Activated CD4-positive, alpha-beta T cell treated with anti-CD3 and anti-CD28 coated beads, Interleukin-10, Interleukin-2, amounts not matched to agents 100 ng/mL and 50 ng/mL, durations not matched to agents 16 hours and 8 hours (primary cell): ENCODE results near the gene TAB2.
"Not testable (repeated sequence)": the region's sequence is repeated elsewhere in the genome, so short reads cannot be mapped to it uniquely, and the experiment has no call there.

Experiments used
- DNase-seq: peaks from one replicate; pipeline ENCODE4 v3.0.0-alpha.2; 2020

TAB2 gene

DNA sequence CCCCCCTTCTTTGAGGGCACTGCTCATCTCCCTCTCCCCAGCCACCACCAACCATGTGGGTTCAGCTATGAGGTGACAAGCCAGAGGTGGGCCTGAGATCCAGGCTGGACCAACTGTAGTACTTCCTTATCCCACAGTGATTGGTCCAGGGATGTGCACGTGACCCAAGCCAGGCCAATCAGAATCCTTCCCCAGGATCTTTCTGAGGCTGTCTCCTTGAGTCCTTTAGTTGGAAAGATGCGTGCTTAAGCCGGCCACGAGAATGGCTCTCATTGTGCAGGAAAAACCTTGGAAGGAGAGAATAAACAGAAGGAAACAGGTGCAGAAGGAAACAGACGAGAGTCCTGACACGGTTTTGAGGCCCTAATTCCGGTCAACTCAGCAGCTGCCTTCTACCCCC lies 128.1 kb downstream of the TAB2 start:
- no peak for DNase-seq

DNA sequence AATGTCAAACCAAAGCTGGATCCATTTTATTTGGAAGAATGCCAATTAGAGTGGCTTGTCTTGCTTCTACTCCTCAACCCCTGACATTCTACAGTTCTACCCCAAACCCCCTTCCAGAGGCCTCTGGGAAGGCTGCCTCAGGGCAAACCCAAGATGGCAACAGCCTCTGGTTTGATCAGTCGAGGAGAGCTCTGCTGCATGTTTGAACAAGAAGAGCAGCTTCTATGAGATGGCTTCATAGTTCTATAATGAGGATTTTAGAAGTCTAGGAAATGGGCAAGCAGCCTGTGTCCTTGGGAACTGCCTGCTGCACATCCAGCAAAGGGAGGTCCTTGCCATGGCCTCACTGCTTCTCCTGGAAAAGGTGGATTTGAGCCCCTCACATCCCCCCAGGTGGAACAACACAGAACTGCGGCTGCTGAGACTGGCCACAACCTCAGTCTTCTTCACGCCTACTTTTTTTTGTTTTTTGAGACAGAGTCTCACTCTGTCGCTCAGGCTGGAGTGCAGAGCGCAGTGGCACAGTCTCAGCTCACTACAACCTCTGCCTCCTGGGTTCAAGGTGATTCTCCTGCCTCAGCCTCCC lies 129.4 kb downstream of the TAB2 start:
- DNase-seq = no peak

DNA sequence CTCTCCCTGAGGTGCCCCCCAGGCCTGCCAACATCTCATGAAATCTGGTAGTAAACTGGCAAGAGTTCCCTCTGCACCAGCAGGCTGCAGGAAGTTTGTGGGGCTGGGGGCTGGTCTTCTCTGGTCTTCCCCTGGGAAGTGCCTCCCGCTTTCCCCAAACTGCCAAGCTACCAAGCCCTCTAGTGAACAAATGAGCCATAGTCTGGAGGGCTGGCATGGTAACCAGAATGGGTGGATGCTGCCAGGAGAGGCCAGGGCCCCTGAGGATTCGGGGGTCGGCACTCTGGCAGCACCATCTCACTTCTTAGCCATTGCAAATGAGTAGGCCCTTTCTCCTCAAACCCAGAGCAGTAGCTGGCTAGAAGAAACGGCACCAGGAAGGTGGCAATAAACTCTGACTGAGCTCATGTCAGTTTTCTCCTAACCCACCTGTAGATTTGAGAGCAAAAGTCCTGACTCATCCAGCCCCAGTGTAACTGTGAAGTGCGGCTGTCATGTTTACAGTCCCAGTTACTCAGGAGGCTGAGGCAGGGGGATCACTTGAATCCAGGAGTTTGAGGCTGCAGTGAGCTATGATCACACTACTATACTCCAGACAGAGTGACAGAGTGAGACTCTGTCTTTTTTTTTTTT lies 131.4 kb downstream of the TAB2 start:
- DNase-seq = no peak

DNA sequence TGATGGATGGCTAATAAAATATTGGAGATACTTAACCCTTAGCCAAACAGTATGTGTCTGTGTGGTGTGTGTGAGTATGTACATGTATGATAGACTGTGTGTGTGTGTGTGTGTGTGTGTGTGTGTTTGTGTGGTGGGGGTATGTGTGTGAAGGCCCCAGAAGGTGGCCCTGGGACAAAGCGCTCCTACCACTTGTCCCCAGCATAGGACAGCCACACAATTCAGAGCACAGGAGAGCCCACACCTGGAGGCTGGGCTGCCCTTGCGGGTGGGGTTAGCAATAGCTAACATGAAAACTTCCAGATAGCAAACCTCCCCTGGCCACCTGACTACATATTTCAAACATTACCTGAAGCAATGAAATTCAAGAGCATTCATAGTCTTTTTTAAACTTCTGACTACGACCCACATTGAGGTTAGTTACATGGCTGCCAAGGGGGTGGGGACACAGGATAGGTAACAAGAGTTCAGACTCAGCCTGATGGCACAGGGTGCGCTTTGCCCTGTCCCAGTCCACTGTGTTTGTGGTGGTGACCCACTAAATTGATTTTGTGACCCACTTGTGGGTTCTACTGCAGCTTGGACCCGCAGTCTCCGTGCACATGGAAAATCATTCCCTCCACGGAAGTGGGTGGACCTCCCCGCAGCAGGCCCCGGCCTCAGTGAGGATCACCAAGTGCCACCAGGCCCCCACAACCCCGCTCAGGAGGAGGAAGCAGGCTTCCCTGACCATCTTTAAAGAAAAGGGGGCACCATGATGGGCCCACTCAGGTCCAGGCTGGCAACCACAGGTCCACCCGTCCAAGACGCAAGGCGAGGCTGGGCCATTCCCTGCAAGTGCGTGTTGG lies 132.5 kb downstream of the TAB2 start:
- DNase-seq = no peak

DNA sequence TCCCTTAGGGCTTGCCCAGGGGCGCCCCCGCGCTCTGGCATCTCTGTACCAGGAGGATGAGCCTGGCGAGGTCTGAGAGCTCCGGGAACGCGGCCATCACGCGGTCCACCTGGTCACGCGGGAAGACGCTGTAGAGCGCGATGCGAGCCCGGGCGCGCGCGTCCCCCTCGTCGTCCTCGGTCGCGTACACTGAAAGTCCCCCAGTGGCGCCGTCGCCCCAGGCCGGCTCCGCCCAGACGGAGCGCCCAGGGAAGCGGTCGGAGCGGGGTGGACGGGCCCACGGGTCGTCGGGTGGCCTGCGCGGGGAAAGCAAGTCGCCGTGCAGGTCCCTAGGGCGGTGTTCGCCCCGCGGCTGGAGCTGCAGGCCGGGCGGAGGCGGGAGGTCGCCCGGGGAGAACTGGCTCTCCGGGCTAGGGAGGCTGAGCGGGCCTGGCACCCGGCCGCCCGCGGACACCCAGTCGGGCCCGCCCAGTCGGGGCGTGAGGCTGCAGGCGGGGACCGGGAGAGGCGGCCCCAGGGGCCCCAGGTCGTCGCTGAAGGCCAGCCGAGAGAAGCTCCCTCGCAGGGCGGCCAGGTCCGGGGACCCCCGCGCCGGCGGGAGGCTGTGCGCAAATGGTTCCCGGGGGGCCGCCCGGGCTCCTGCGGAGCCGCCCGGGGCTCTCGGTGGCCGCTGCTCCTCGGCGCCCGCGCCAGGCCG lies 133.3 kb downstream of the TAB2 start:
- DNase-seq = no peak

DNA sequence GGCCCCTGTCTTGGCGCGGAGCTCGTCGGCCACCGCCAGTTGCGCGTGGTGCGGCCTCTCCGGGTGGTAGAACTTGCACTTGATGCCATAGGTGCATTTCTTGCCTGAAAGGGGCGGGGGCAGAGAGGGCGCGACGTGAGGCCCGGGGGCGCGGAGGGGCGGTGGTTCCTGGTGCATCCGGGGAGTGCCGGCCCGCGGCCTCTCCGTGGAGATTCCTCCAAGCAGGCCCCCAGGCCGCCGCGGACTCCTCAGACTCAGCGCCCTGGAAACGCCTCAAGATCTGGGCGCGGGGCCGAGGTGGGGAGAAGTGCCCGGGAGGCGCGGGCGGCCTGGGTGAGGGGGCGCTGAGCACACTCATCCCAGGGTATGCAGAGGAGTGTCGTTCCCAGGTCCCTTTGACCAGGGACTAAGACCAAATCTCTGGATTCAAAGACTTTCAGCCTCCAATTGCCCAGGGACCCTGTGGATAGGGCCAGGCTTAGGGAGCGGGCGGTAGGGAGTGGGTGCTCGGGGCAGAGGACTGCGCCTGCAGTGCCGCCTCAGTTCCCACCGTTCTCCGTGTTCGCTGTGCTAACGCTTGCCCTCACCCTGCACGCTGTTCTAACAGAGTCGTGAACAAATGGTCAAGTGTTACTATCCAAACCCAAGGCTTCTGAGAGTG lies 134.0 kb downstream of the TAB2 start:
- no peak for DNase-seq

DNA sequence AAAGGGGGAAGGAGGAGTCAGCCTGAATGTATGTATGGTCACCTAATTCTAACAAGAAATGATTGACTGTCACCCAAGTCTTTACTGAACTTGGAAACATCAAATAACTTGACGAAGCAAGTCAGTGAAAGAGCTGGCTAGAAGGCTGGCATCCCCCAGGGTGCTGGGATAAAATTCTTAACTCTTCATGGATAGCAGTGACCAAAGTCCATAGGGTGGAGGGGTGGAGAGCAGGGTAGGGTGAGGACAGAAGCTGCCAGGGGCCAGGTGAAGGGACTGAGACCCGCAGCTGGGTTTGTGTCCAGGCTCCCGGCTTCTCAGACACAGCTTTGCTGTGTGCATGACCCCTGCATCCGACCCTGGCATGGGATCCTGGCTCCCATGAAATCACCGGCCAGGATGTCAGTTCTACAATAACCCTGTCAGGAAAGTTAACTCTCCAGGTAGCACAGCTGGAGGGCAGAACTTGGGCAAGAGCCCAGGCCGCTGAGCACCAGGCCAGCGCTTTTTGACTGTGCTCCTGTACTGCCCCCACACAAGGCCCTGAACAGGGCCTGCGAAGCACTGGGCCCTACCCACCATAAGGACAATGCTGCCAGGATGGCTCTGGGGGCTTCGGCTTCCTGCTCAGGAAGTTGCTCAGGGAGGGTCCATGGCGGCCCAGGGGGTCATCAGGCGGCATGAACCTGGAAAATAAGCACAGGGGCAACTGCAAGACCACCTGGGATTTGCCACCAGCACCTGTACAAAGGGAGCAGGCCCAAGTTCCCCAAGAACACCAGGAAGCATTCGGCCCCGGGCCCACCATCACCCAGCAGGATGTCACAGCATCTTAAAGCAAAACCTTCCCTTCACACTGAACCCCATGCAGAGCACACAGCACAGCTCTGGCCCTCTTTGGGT lies 134.8 kb downstream of the TAB2 start:
- DNase-seq = no peak

DNA sequence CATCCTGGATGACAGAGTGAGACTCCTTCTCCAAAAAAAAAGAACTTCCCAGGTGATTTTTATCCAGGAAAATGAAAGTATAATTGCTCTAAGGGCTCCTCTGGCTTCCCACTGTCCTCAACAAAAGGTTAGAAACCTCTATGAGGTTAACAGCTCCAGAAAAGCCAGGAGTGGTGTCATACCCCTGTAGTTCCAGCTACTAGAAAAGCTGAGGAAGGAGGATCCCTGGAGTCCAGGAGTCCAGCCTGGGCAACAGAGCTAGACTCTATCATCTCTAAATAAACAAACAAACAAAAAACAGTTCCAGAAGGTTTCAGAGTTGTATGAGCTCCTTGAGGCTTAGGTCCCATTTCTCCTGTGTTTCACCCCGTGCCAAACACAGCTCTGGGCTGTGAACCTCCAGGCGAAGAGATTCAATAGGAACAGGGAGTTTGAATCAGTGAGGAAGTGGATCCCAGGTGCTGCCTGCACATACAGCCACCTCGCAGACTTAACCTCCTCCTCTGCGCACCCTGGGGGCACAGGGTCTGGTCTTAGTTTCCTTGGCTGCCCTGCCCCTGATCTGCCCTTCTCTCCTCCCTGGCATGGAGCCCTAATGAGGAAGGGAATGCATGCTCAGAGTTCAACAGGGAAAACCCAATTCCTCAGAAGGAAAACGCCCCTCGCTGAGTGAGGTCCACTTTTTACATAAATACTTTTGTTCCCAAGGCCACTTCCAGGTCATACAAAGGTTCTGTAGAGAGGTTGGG lies 136.3 kb downstream of the TAB2 start:
- DNase-seq = no peak

DNA sequence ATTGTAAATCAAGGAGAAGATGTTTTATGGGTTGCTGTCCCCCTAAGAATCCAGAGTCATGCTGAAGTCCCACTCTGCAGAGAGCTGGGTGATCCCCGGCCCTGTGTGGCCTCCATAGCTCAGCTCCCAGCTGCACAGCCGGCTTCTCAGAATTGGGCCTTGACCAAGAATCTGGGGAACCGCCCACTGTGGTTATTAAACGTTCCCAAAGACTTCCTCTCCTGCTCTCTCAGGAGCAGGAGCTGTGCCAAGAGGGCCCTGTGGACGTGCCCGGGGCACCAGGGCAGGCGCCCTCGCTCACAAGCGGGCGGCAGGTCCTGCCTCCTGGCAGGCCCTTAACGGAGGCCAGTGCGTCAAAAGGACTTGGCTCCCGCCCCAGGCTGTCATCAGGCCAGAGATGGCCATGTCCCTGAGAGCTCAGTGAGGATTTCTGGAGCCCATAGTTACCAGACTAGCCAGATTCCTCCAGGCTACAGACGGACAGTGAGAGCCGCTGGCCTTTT lies 136.9 kb downstream of the TAB2 start:
- DNase-seq = no peak

DNA sequence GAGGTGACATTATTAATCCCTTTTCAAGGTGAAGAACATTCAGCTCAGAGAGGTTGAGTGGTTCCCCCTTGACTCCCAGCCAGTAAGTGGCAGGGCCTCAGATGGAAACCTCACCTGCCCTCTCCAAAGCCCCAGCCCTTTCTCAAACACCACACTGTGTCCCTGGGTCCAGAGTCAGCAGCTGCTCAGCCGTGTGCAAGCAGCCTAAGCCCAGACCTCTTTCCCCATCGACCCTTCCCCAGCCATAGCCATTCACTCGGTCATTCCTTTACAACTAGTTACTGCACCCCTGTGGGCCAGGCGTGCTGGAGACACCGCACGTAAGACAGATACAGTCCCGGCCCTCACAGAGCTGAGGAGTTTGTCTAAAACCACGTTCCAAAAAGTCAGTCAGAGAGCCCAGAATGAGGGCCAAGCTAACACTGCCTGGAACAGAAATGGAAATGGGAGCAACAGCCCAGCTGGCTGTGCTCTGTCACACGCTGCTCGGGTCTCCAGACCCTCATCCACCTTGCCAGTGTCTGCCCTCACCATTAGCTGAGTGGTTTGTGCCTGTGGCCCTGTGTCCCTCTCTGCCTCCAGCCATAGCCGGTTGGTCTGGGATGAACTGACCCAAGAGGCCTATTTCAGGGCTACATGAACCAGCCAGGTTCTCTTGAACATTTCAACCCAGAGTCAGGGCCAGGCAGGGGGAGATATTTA lies 137.7 kb downstream of the TAB2 start:
- DNase-seq = no peak

DNA sequence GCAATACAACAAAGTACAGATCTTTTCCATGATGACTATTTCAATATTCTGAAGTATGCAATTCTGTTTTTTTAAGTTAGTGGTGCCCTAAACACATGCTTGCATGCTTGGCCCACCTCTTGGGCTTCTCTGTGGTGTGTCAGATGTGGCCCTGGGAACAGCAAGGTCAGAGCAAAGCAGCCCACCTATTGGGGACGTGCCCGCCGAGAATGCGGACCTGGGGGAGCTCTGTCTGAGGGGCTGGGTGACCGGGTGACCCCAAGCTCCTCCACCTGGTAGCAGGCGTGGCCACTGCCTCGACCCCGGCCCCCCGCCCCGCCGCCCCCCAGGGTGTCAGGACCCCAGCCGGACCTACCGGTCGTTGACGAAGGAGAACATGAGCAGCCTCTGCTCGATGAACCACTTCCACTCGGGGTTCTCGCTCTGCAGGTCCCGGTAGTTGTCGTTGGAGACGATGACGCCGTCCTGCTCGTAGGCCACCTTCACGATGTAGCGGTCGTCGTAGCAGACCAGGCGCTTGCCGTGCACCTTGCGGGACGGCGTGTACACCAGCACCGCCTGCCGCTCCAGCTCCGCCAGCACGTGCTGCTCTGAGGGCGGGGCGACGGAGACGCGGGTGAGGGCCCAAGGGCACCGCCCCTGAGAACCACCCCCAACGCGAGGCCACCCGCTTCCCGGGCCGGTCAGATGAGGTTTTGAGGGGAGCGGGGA lies 139.0 kb downstream of the TAB2 start:
- DNase-seq = no peak

DNA sequence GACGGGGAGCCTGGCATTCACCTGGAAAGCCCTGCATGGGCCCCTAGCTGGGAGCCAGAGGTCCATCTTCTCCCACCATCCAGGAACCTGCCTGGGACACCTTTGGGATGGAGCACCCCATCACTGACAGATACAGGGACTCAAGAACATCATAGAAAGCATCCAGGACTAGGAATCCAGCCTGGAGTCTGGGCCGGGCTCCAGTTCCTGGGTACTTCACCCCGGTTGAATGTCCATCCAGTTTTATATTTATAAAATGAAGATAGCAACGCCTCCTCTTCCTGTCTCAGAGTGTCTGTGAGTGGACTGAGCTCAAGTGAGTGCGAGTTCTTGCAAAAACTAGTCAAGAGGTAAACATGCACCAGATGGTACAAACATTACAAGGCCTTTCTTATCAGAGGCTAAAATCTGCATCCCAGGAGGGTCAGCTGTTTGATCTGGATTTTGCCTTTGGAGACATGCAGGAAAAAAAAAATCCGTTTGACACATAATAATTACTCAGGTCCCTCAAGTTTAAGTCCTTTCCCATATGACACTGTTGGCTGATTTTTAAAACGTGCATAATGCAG lies 139.9 kb downstream of the TAB2 start:
- DNase-seq = no peak

DNA sequence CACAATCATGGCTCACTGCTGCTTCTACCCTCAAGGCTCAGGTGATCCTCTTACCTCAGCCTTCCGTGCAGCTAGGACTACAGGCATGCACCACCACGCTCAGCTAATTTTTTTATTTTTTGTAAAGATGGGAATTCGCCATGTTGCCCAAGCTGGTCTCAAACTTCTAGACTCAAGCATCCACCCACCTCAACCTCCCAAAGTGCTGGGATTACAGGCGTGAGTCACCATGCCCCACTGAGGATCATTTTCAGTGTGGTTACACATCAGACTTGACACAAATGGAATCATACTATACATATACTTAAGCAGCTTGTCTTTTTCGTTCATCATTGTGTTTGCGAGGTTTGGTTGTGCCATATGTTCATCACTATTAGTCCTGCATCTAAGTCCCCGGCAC lies 140.7 kb downstream of the TAB2 start:
- DNase-seq = no peak

DNA sequence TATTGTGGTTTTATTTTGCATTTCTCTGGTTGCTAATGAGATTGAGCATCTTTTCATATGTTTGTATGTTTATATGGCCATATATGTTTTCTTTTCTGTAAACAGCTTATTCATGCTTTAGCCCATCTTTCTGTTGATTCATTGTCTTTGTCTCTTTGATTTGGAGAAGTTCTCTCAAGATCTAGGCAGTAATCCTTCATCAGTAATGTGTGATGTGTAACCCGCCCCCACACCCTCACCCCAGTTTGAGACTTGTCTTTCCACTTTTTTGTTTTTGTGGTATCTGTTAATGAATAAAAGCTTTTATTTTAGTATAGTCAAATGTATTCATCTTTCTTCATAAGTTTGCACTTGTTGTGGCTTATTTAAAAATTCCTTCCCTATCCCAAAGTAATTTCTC lies 141.3 kb downstream of the TAB2 start:
- no peak for DNase-seq

DNA sequence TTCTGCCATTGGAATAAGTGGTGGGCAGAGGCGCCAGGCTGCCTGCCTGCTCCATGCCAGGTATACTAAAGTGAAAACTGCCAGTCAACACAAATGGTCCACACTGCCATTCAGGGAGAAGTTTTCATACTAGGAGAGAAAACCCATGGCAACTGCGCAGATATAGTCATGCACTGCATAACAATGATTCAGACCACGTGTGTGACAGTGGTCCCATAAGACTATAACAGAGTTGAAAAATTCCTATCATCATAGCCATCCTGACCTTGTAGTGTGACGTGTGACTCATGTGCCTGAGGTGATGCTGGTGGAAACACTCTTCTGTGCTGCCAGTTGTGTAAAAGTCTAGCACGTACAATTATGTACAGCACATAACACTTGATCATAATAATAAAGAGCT lies 142.2 kb downstream of the TAB2 start:
- no peak for DNase-seq

DNA sequence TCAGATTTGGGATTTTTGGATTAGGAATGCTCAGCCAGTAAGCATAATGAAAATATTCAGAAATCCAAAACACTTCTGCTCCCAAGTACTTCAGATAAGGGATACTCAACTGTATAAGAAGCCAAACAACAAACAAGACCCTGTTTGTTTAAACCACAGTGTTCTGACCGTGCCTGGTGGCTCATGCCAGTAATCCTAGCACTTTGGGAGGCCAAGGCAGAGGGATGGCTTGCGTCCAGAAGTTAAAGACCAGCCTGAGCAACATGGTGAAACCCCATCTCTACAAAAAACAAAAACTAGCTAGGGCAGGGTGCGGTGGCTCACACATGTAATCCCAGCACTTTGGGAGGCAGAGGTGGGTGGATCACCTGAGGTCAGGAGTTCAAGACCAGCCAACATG lies 142.7 kb downstream of the TAB2 start:
- DNase-seq = not testable (repeated sequence)
